SIG-M5 treated with dmso at 0.1 percent for 504 hours (cell line): ENCODE results near the gene NFATC1.

Experiments used
- DNase-seq: peaks from one replicate; lab custom pipeline; 2025; ENCODE audit not compliant: unreplicated experiment; lab: John Stamatoyannopoulos, UW

Gene NFATC1

DNA sequence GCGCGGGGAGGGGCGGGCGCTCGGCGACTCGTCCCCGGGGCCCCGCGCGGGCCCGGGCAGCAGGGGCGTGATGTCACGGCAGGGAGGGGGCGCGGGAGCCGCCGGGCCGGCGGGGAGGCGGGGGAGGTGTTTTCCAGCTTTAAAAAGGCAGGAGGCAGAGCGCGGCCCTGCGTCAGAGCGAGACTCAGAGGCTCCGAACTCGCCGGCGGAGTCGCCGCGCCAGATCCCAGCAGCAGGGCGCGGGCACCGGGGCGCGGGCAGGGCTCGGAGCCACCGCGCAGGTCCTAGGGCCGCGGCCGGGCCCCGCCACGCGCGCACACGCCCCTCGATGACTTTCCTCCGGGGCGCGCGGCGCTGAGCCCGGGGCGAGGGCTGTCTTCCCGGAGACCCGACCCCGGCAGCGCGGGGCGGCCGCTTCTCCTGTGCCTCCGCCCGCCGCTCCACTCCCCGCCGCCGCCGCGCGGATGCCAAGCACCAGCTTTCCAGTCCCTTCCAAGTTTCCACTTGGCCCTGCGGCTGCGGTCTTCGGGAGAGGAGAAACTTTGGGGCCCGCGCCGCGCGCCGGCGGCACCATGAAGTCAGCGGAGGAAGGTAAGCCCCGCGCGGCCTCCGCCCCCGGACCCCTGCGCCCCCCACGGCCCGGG is at the start of gene NFATC1:
Gene NFATC1 (plus strand): TSS at position 170 of the 644 bp plus-strand sequence. CDS start 295 bp downstream, at position 465.
- DNase-seq = peak; percentile 29

GRCh38 chr18:79345981-79346380 is 49.7 kb upstream of the NFATC1 start:
- DNase-seq = no peak

DNA sequence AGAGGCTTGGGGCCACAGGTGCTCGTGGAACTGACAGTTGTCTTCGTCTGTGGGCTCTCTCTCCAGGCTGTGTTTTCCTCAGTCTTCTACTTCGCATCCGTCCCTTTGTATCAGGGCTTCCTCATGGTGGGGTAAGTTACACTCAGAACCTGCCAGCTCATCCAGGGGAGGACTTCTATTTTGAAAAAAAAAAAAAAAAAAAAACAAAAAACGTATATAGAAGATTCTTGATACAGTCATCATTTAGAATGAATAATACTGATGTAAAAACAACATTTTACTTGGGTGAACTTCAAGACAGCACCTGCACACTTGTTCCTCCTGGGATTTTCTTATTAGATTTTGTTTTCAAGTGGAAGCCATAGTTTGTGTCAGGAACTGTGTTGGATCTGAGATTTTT is 47.7 kb upstream of the NFATC1 start:
- DNase-seq = no peak

- no peak for DNase-seq
Observed at GRCh38 chr18:79352432-79352831, 43.3 kb upstream of the NFATC1 start.

DNA sequence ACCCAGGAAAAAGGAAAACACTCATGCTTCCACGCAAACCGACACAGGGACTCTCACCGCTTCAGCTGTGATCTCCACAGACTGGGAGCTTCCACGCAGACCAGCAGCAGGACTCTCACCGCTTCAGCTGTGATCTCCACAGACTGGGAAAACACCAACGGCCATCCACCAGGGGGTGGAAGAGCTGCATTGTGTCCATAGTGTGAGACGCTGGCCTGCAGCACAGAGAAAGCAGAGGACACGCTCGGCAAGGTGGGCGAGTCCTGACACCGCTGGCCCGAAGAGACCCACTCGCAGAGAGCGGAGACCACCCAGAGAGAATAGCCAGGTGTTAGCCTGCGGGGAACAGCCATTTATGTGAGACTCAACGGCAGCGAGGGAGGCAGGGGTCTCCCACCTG is 42.5 kb upstream of the NFATC1 start:
- no peak for DNase-seq

DNA sequence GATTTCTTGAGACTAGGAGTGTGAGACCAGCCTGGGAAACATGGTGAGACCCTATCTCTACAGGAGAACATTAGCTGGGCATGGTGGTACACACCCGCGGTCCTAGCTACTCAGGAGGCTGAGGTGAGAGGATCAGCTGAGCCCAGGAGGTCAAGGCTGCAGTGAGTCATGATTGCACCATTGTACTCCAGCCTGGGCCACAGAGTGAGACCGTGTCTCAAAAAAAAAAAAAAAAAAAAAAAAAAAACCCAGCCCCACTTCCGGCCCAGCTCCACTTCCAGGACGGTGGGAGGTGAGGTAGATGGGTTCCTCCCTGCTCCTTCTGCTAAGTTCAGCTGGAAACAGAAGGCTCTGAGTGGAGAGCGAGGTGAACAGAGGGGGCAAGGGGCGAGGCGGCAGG is 41.4 kb upstream of the NFATC1 start:
- no peak for DNase-seq

- DNase-seq = no peak
Observed at GRCh38 chr18:79355433-79356335, 40.0 kb upstream of the NFATC1 start.

DNA sequence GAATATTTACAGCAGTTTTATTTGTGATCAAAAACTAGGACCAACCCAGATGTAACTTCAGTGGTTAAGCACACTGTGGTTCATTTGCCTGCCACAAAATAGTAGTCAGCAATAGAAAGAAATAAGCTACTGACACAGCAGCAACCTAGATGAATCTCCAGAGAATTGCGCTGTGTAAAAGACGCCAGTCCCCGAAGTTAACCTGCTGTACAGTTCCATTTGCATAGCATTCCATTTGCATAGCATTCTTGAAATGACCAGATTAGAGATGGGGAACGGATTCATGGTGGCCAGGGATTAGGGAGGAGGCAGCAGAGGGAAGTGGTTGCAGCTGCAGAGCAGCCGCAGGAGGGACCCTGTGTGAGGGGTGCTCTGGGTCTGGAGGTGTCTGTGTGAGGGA is 39.3 kb upstream of the NFATC1 start:
- no peak for DNase-seq

DNA sequence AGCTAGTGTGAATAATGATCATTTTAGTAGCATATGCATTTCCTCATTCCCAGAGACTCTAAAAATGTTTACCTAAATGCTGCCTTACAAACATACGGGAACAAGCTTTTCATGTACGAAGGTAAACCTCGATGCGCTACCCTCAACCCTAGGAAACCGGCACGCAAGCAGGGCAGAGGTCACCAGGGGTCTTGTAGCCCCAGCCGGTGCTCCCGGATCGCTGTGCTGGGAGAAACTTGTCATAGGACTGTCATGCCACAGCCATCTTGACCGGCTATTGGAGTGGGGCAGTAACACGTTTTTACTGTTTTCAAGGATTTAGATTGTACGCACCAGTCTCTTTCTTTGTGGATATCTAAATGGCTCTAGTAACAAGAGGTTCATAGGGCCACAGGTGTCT is 34.8 kb upstream of the NFATC1 start:
- DNase-seq = no peak

DNA sequence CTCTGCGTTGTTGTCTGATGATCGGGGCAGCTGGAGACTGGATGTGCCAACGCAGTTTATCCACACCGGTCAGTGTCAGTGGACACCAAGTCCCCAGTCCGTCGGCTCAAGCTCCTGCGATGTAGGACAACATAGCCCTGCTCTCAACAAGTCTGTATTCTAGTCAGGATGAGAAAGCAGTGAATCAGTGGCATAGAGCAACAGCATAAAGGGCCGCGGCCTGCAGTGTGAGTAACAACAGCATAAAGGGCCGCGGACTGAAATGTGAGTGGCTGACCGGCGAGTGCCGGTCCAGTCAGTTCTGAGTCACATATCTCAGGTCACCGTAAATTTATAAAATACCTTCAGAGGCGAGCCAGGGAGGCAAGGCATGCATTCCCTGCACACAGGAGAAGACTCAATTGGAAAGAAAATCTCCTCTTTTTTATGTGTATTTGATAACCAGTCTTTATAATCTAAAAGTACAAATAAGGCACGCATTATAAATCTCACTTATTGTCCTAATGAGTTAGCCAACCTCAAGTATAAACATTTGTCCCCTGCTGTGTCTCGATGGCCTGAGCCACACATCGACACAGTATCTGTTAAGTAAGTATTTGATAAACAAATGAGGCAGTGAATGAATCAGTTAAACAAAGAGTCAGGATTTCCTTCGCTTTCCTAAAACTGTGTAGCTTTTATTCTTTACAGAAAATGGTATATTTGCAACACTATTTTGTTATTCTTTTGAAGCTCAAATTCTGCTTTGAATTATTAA is 33.8 kb upstream of the NFATC1 start:
- DNase-seq = no peak

DNA sequence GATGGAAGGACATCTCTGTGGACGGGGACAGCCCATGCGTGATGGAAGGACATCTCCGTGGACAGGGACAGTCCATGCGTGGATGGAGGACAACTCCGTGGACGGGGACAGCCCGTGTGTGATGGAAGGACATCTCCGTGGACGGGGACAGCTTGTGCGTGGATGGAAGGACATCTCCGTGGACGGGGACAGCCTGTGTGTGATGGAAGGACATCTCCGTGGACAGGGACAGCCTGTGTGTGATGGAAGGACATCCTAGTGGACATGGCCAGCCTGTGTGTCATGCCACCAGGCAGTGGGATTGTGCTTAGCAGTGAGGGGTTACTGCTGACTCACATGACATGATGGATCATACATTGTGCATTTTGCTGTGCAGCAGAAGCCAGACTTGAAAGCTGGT is 30.0 kb upstream of the NFATC1 start:
- no peak for DNase-seq

GRCh38 chr18:79366177-79367094 is 29.3 kb upstream of the NFATC1 start:
- DNase-seq = no peak

- DNase-seq = no peak
Observed at GRCh38 chr18:79367480-79367879, 28.2 kb upstream of the NFATC1 start.

DNA sequence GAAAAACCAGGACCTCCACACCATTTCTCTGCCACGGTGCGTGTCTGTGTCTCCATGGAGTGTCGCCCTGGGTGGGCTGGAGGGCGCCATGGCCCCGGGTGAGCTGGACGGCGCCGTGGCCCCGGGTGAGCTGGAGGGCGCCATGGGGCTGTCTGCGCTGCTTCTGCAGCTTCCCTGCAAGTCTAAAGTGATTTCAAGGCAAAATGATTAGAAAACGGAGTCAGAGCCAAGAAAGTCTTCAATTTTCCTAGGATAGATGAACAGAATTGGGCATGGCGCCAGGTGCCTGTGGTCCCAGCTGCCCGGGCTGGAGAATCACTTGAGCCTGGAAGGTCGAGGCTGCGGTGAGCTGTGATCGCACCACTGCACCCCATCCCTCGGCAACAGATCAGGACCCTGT is 27.7 kb upstream of the NFATC1 start:
- no peak for DNase-seq

DNA sequence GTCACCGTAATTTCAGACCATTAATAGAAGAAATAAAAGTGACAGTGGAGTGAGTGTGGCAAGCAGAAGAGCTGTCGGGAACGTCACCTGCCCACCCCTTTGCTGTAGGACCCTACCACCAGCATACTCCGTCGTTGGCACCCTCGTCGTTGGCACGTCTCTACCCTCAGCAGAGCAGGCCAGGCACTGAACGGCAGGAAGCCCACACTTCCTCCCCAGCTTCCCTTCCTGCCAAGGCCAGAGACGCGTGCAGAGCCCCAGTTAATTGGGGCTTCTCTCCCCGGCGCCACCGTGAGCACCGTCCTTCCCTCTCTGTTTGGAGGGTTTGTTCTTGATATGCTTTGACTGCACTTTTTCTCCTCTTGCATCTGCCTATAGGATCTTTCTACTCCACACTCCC is 27.0 kb upstream of the NFATC1 start:
- DNase-seq = no peak

- DNase-seq = no peak
Observed at GRCh38 chr18:79371561-79372121, 24.1 kb upstream of the NFATC1 start.

GRCh38 chr18:79372461-79372860 is 23.3 kb upstream of the NFATC1 start:
- DNase-seq = no peak

DNA sequence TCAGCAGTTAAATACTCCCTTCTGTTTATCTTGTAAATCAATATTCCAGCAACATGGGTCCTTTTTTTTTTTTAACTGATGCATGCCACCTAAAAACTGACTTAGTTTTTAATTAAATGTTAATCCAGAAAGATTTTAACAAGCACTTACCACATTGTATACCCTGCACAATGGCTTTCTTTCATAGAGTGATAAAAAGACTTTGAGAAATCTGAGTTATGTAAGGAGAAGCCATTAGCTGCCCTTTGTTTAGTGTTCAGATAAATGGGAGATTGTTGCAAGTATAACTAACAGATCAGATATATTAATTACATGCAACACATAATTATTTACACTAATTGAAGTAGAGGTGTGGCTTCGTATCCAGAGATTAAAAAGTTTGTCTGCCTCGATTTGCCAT is 22.7 kb upstream of the NFATC1 start:
- no peak for DNase-seq

GRCh38 chr18:79373736-79374135 is 22.0 kb upstream of the NFATC1 start:
- DNase-seq = no peak

DNA sequence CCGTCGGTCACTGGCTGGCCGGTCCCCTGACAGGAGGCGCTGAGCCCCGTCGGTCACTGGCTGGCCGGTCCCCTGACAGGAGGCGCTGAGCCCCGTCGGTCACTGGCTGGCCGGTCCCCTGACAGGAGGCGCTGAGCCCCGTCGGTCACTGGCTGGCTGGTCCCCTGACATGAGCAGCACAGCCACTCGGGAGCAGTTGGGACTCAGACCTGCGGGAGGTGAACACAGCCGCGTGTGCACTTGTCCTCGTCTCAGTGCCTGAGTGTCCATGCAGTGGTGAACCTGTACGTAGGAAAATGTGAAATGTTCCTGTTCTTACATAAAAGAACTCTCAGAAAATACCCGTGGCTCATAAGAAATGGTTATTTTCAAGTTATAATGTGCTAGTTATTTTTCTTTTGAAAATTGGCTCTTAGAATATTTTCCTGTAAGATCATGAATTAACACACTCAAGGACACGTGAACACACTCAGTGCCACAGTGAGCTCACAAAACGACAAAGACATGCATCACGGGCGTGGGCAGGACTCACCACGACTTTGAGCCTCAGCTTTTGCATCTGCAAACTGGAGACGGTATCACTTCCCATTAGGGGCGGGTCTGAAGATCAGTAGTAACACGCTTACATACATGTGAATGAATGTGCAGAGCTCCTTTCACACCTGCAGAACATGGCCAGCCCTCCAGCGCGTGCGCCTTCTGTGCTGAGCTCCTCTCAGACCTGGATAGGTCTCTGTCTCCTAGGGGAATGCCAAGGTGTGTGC is 21.1 kb upstream of the NFATC1 start:
- no peak for DNase-seq
